Neural cell (in vitro differentiated cells): ENCODE results near the gene WRNIP1. TPM values are rescaled to one million over a fixed set of nuclear protein-coding genes. Genes with fewer than 3 reads are reported as not detected.

Source experiments
- H2AFZ ChIP-seq: fragments of 200-600, 300-800 bp; sonication (generic), shearing (Covaris generic); 2 replicates; pipeline ENCODE4 v1.6.0; 2014; ENCODE audit warnings: low read depth, mild to moderate bottlenecking, antibody characterized with exemption, low read length, moderate library complexity
- H3F3A ChIP-seq: fragments of 200-600 bp; shearing (Covaris generic); 2 replicates; pipeline ENCODE4 v1.6.1; 2016; ENCODE audit warnings: mild to moderate bottlenecking, moderate library complexity, mixed read lengths, antibody characterized with exemption, low read length; ENCODE audit not compliant: insufficient read depth, poor library complexity, severe bottlenecking
- H3K27ac ChIP-seq: fragments of 200-600, 300-800 bp; sonication (generic), shearing (Covaris generic); 2 replicates; pipeline ENCODE4 v1.5.1; 2014; ENCODE audit warnings: mild to moderate bottlenecking, low read length, moderate library complexity
- H3K27me3 ChIP-seq: fragments of 300-800, 200-600 bp; sonication (generic), shearing (Covaris generic); 2 replicates; pipeline ENCODE4 v1.6.0; 2014; ENCODE audit warnings: mild to moderate bottlenecking, low read depth, low read length, moderate library complexity; ENCODE audit not compliant: insufficient read depth
- H3K36me3 ChIP-seq: fragments of 300-800, 200-600 bp; sonication (generic), shearing (Covaris generic); 2 replicates; pipeline ENCODE4 v1.5.1; 2014; ENCODE audit warnings: mild to moderate bottlenecking, antibody characterized with exemption, low read length, moderate library complexity; ENCODE audit not compliant: insufficient read depth
- H3K4me2 ChIP-seq: fragments of 300-800, 200-600 bp; sonication (generic), shearing (Covaris generic); 2 replicates; pipeline ENCODE4 v1.6.0; 2014; ENCODE audit warnings: mild to moderate bottlenecking, low read length
- H3K4me3 ChIP-seq: fragments of 300-800, 200-600 bp; sonication (generic), shearing (Covaris generic); 2 replicates; pipeline ENCODE4 v1.5.1; 2014; ENCODE audit warnings: mild to moderate bottlenecking, low read length, moderate library complexity
- H3K79me2 ChIP-seq: fragments of 200-600 bp; shearing (Covaris generic); replicated peaks from 2 replicates; pipeline ENCODE4 v1.6.0; 2014; ENCODE audit warnings: mild to moderate bottlenecking, low read length, moderate library complexity; ENCODE audit not compliant: insufficient read depth
- H3K9ac ChIP-seq: fragments of 300-800, 200-600 bp; sonication (generic), shearing (Covaris generic); 2 replicates; pipeline ENCODE4 v1.6.1; 2016; ENCODE audit warnings: mild to moderate bottlenecking, low read length, mixed read lengths
- H3K9me2 ChIP-seq: fragments of 200-600 bp; shearing (Covaris generic); 2 replicates; pipeline ENCODE4 v1.6.1; 2016; ENCODE audit warnings: mild to moderate bottlenecking, low read length, mixed read lengths; ENCODE audit not compliant: insufficient read depth
- H3K9me3 ChIP-seq: fragments of 200-600, 300-800 bp; sonication (generic), shearing (Covaris generic); 2 replicates; pipeline ENCODE4 v1.6.1; 2016; ENCODE audit warnings: mild to moderate bottlenecking, mixed run types, low read length, moderate library complexity, mixed read lengths
- H4K20me1 ChIP-seq: fragments of 200-600 bp; shearing (Covaris generic); 2 replicates; pipeline ENCODE4 v1.6.1; 2016; ENCODE audit warnings: mild to moderate bottlenecking, mixed run types; ENCODE audit not compliant: insufficient read depth
- CTCF ChIP-seq: fragments of 450-650 bp; IDR thresholded peaks from 2 replicates; pipeline ENCODE4 v1.5.1; 2014; ENCODE audit warnings: antibody characterized with exemption, mild to moderate bottlenecking, moderate library complexity; ENCODE audit not compliant: poor library complexity, severe bottlenecking
- EP300 ChIP-seq: fragments of 450-650 bp; conservative IDR thresholded peaks from 2 replicates; pipeline ENCODE4 v1.6.1; 2014; ENCODE audit warnings: antibody characterized with exemption, mild to moderate bottlenecking, moderate library complexity; ENCODE audit not compliant: poor library complexity, severe bottlenecking
- EZH2 ChIP-seq: fragments of 200-600, 300-800 bp; shearing (Covaris generic), sonication (generic); IDR thresholded peaks from 2 replicates; pipeline ENCODE4 v1.6.1; 2014; ENCODE audit warnings: antibody characterized with exemption, low read length, borderline replicate concordance, mild to moderate bottlenecking; ENCODE audit not compliant: insufficient read depth, poor library complexity, severe bottlenecking
- MXI1 ChIP-seq: fragments of 450-650 bp; conservative IDR thresholded peaks from 2 replicates; pipeline ENCODE4 v1.6.1; 2014; ENCODE audit warnings: antibody characterized with exemption, mild to moderate bottlenecking; ENCODE audit not compliant: poor library complexity, severe bottlenecking
- POLR2AphosphoS5 ChIP-seq: IDR thresholded peaks from 2 replicates; pipeline ENCODE4 v1.6.1; 2012
- RAD21 ChIP-seq: fragments of 450-650 bp; conservative IDR thresholded peaks from 2 replicates; pipeline ENCODE4 v1.6.1; 2014; ENCODE audit warnings: antibody characterized with exemption, mild to moderate bottlenecking, moderate library complexity
- SMC3 ChIP-seq: fragments of 450-650 bp; conservative IDR thresholded peaks from 2 replicates; pipeline ENCODE4 v1.6.1; 2014; ENCODE audit warnings: antibody characterized with exemption, mild to moderate bottlenecking, moderate library complexity; ENCODE audit not compliant: poor library complexity
- TAF1 ChIP-seq: IDR thresholded peaks from 2 replicates; pipeline ENCODE4 v1.6.1; 2012; ENCODE audit warnings: low read depth
- polyA plus RNA-seq: library from polyadenylated mRNA; depleted of rRNA; stranded (reverse); fragments of >200 nt; gene quantifications from 2 replicates; pipeline ENCODE4 v1.2.3, GENCODE V29; 2014
- TF ChIP-seq, protein P1 (sequence below): IDR thresholded peaks from 2 replicates; pipeline ENCODE4 v1.6.1; 2012; ENCODE audit warnings: borderline replicate concordance

Gene WRNIP1
- polyA plus RNA-seq, 1 donor from 2014 or later = 93.7 TPM

DNA sequence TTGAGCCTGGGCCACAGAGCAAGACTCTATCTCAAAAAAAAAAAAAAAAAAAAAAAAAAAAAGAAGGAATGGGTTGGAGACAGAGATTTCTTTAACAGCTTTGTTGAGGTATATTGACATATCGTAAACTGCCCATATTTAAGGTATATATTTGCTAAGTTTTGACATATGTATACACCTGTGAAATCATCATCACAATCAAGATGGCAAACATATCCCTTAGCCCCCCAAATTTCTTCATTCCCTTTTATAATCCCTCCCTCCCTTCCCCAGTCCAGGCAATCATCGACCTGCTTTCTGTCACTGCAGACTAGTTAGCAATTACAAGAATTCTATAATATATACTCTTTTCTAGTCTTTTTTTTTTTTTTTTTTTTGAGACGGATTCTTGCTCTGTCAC, 47.5 kb downstream of the WRNIP1 start:
- Histone ChIP-seq H3F3A (no peaks in the 10 kb centered on the region), H2AFZ (no peak overlapping the region), H4K20me1 (no peaks in the 10 kb centered on the region), H3K9me3 (no peaks in the 10 kb centered on the region), H3K9me2 (no peaks in the 10 kb centered on the region), H3K4me2 (no peak overlapping the region), H3K4me3 (no peak overlapping the region), H3K9ac (no peak overlapping the region), H3K27ac (no peak overlapping the region), H3K79me2 (no peaks in the 10 kb centered on the region), H3K36me3 (no peaks in the 10 kb centered on the region), H3K27me3 (no peaks in the 10 kb centered on the region)
- TF ChIP-seq CTCF (no peak), SMC3 (no peak)
- TF ChIP-seq, protein P1, sequence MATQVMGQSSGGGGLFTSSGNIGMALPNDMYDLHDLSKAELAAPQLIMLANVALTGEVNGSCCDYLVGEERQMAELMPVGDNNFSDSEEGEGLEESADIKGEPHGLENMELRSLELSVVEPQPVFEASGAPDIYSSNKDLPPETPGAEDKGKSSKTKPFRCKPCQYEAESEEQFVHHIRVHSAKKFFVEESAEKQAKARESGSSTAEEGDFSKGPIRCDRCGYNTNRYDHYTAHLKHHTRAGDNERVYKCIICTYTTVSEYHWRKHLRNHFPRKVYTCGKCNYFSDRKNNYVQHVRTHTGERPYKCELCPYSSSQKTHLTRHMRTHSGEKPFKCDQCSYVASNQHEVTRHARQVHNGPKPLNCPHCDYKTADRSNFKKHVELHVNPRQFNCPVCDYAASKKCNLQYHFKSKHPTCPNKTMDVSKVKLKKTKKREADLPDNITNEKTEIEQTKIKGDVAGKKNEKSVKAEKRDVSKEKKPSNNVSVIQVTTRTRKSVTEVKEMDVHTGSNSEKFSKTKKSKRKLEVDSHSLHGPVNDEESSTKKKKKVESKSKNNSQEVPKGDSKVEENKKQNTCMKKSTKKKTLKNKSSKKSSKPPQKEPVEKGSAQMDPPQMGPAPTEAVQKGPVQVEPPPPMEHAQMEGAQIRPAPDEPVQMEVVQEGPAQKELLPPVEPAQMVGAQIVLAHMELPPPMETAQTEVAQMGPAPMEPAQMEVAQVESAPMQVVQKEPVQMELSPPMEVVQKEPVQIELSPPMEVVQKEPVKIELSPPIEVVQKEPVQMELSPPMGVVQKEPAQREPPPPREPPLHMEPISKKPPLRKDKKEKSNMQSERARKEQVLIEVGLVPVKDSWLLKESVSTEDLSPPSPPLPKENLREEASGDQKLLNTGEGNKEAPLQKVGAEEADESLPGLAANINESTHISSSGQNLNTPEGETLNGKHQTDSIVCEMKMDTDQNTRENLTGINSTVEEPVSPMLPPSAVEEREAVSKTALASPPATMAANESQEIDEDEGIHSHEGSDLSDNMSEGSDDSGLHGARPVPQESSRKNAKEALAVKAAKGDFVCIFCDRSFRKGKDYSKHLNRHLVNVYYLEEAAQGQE = no peak

GRCh38 chr6:2816158-2816557, 51.0 kb downstream of the WRNIP1 start:
- Histone ChIP-seq H3K79me2 (no peaks in the 10 kb centered on the region), H3K9me2 (no peaks in the 10 kb centered on the region), H3K9me3 (no peaks in the 10 kb centered on the region), H4K20me1 (no peaks in the 10 kb centered on the region), H3K4me3 (no peak overlapping the region), H3K9ac (no peak overlapping the region), H3F3A (no peaks in the 10 kb centered on the region), H3K36me3 (no peaks in the 10 kb centered on the region), H3K4me2 (no peak overlapping the region), H2AFZ (no peak overlapping the region), H3K27ac (no peak overlapping the region), H3K27me3 (no peaks in the 10 kb centered on the region)
- TF ChIP-seq SMC3 = no peak
- TF ChIP-seq, protein P1 = no peak
- TF ChIP-seq MXI1 = no peak
- no peak for TF ChIP-seq EZH2
- TF ChIP-seq EP300 = no peak
- no peak for TF ChIP-seq RAD21
- TF ChIP-seq POLR2AphosphoS5 = no peak
- no peak for TF ChIP-seq CTCF
- no peak for TF ChIP-seq TAF1
